HG03457 (cell line): ENCODE results near the gene REC114.

Experiments
- ATAC-seq: cut with Tn5 transposase; IDR thresholded peaks from one replicate; pipeline ENCODE4 v1.9.1; 2021; ENCODE audit warnings: moderate number of reproducible peaks; ENCODE audit not compliant: unreplicated experiment

REC114 gene

GRCh38 chr15:73602446-73602843 is 159.5 kb downstream of the REC114 start:
- no peak for ATAC-seq

GRCh38 chr15:73602992-73603391 is 160.0 kb downstream of the REC114 start:
- ATAC-seq = no peak

- no peak for ATAC-seq
These were observed 161.5 kb downstream of the REC114 start for GRCh38 chr15:73604477-73604876.

- no peak for ATAC-seq
These were observed 162.9 kb downstream of the REC114 start for GRCh38 chr15:73605759-73606436.

- ATAC-seq = no peak
These were observed 164.4 kb downstream of the REC114 start for GRCh38 chr15:73607405-73607804.

- no peak for ATAC-seq
These were observed 164.9 kb downstream of the REC114 start for GRCh38 chr15:73607843-73608242.

- no peak for ATAC-seq
These were observed 165.5 kb downstream of the REC114 start for GRCh38 chr15:73608475-73608874.

GRCh38 chr15:73608941-73609340 is 166.0 kb downstream of the REC114 start:
- no peak for ATAC-seq
